ENCODE results near the gene GLYR1.

GLYR1 gene

GRCh38 chr16:4846503-4846900, 586 bp downstream of the GLYR1 start:
- DNase-seq, result peak; percentile 67

GRCh38 chr16:4840984-4841383, 6.1 kb downstream of the GLYR1 start:
- no peak for DNase-seq

- no peak for DNase-seq
Measured at GRCh38 chr16:4839942-4840341, 7.1 kb downstream of the GLYR1 start.

GRCh38 chr16:4837733-4838501, 9.2 kb downstream of the GLYR1 start:
- DNase-seq, result no peak

GRCh38 chr16:4836727-4837126, 10.4 kb downstream of the GLYR1 start:
- no peak for DNase-seq

- DNase-seq, result no peak
Measured at GRCh38 chr16:4833584-4833983, 13.5 kb downstream of the GLYR1 start.

GRCh38 chr16:4832698-4833343, 14.3 kb downstream of the GLYR1 start:
- no peak for DNase-seq

- no peak for DNase-seq
Measured at GRCh38 chr16:4831616-4832015, 15.5 kb downstream of the GLYR1 start.

- no peak for DNase-seq
Measured at GRCh38 chr16:4830408-4830807, 16.7 kb downstream of the GLYR1 start.

GRCh38 chr16:4828567-4829321, 18.3 kb downstream of the GLYR1 start:
- DNase-seq, result no peak

- no peak for DNase-seq
Measured at GRCh38 chr16:4826980-4827379, 20.1 kb downstream of the GLYR1 start.

GRCh38 chr16:4826526-4826925, 20.6 kb downstream of the GLYR1 start:
- DNase-seq, result no peak

- no peak for DNase-seq
Measured at GRCh38 chr16:4825196-4825595, 21.9 kb downstream of the GLYR1 start.

GRCh38 chr16:4820652-4821051, 26.4 kb downstream of the GLYR1 start:
- no peak for DNase-seq

- no peak for DNase-seq
Measured at GRCh38 chr16:4814542-4815173, 32.4 kb downstream of the GLYR1 start.

GRCh38 chr16:4814046-4814445, 33.0 kb downstream of the GLYR1 start:
- no peak for DNase-seq

- no peak for DNase-seq
Measured at GRCh38 chr16:4813251-4814003, 33.7 kb downstream of the GLYR1 start.

GRCh38 chr16:4811773-4812172, 35.3 kb downstream of the GLYR1 start:
- no peak for DNase-seq

- DNase-seq, result no peak
Measured at GRCh38 chr16:4811242-4811641, 35.8 kb downstream of the GLYR1 start.

GRCh38 chr16:4806280-4806679, 40.8 kb downstream of the GLYR1 start:
- no peak for DNase-seq

GRCh38 chr16:4805231-4805630, 41.9 kb downstream of the GLYR1 start:
- DNase-seq, result no peak

GRCh38 chr16:4803898-4804762, 43.0 kb downstream of the GLYR1 start:
- DNase-seq, result no peak

All from RPMI8226 (cell line).